ENCODE measurements around the gene AP2A1. TPM values are rescaled to one million over a fixed set of nuclear protein-coding genes. Genes with fewer than 3 reads are reported as not detected.

AP2A1 gene
- total RNA-seq, 4 donors from 2014 or later: 48.4 to 77.6 (median 66.9) TPM

- no peaks in the 10 kb centered on the region for H3K36me3 ChIP-seq
- 87 to 93% methylated on average over 5 of the region's 5 CpGs for WGBS, 2 donors
- H3K27ac ChIP-seq: no peak overlapping the region
- H3K27me3 ChIP-seq: no peaks in the 10 kb centered on the region
- no peak for DNase-seq
- intact Hi-C loops (cut with DNase I): no loop called here
- no peak overlapping the region for H3K4me3 ChIP-seq (replicated peaks in 1 of 3)
- no peaks in the 10 kb centered on the region for H3K9me3 ChIP-seq
- no peaks in the 10 kb centered on the region for H3K4me1 ChIP-seq
- TF ChIP-seq POLR2A (IDR thresholded peaks at IDR 0.05) (no peak), CTCF (IDR thresholded peaks at IDR 0.05) (no peak)
Measured at GRCh38 chr19:49730166-49730565, 36.6 kb upstream of the AP2A1 start.

- TF ChIP-seq POLR2A (IDR thresholded peaks at IDR 0.05): no peak
- intact Hi-C loops (cut with DNase I): no loop called here
- WGBS, 2 donors: 77 to 85% methylated on average over 4 of the region's 4 CpGs
- H3K9me3 ChIP-seq: no peaks in the 10 kb centered on the region
- no peaks in the 10 kb centered on the region for H3K36me3 ChIP-seq
- no peaks in the 10 kb centered on the region for H3K27me3 ChIP-seq
- H3K4me3 ChIP-seq (replicated peaks in 1 of 3): no peak overlapping the region
- DNase-seq: no peak
- H3K4me1 ChIP-seq: no peaks in the 10 kb centered on the region
- H3K27ac ChIP-seq: no peak overlapping the region
Measured at GRCh38 chr19:49738268-49738667, 28.5 kb upstream of the AP2A1 start.

GRCh38 chr19:49739098-49739497 lies 27.7 kb upstream of the AP2A1 start:
- no peak for DNase-seq
- no peak overlapping the region for H3K27ac ChIP-seq
- H3K36me3 ChIP-seq: no peaks in the 10 kb centered on the region
- no peaks in the 10 kb centered on the region for H3K4me1 ChIP-seq
- 82 to 89% methylated on average over 1 of the region's 1 CpG for WGBS, 2 donors
- H3K9me3 ChIP-seq: no peaks in the 10 kb centered on the region
- no peak overlapping the region for H3K4me3 ChIP-seq (replicated peaks in 1 of 3)
- intact Hi-C loops (cut with DNase I): no loop called here
- TF ChIP-seq POLR2A (IDR thresholded peaks at IDR 0.05): no peak
- no peak for TF ChIP-seq CTCF (IDR thresholded peaks at IDR 0.05)
- no peaks in the 10 kb centered on the region for H3K27me3 ChIP-seq

- WGBS, 2 donors: 74 to 92% methylated on average over 4 to 5 of the region's 10 CpGs
- no peak overlapping the region for H3K27ac ChIP-seq
- H3K9me3 ChIP-seq: no peaks in the 10 kb centered on the region
- H3K36me3 ChIP-seq: no peaks in the 10 kb centered on the region
- H3K4me3 ChIP-seq (replicated peaks in 1 of 3): no peak overlapping the region
- H3K4me1 ChIP-seq: no peaks in the 10 kb centered on the region
- DNase-seq: no peak
- no peaks in the 10 kb centered on the region for H3K27me3 ChIP-seq
- intact Hi-C loops (cut with DNase I): no loop called here
- TF ChIP-seq POLR2A (IDR thresholded peaks at IDR 0.05) (no peak), CTCF (IDR thresholded peaks at IDR 0.05) (no peak)
Measured at GRCh38 chr19:49739933-49740332, 26.9 kb upstream of the AP2A1 start.

GRCh38 chr19:49741210-49741844 lies 25.5 kb upstream of the AP2A1 start:
- Histone ChIP-seq H3K9me3 (no peaks in the 10 kb centered on the region), H3K27ac (no peak overlapping the region), H3K4me1 (peaks cover 0 to 3% of the 10 kb centered on the region in 2 donors), H3K27me3 (no peaks in the 10 kb centered on the region), H3K36me3 (no peaks in the 10 kb centered on the region), H3K4me3 (replicated peaks in 1 of 3) (no peak overlapping the region)
- no peak for TF ChIP-seq POLR2A (IDR thresholded peaks at IDR 0.05)
- TF ChIP-seq CTCF (IDR thresholded peaks at IDR 0.05): no peak
- intact Hi-C loops (cut with DNase I): no loop called here
- DNase-seq: no peak
- whole genome bisulfite sequencing, 2 donors: 91% methylated on average over 9 of the region's 9 CpGs

Data from thyroid gland (tissue), 4 donors.